Ishikawa (cell line): Measurements from ENCODE around the gene TCN2.

Experiments used
- CEBPB ChIP-seq: IDR thresholded peaks from 2 replicates; pipeline ENCODE4 v1.6.1; 2012
- CREB1 ChIP-seq: IDR thresholded peaks from 2 replicates; pipeline ENCODE4 v1.6.1; 2012; ENCODE audit warnings: low read depth
- EGR1 ChIP-seq: IDR thresholded peaks from 2 replicates; pipeline ENCODE4 v1.6.1; 2012
- EP300 ChIP-seq: IDR thresholded peaks from 2 replicates; pipeline ENCODE4 v1.6.1; 2012; ENCODE audit warnings: borderline replicate concordance
- FOXM1 ChIP-seq: IDR thresholded peaks from 2 replicates; pipeline ENCODE4 v1.6.1; 2012; ENCODE audit warnings: low read depth, borderline replicate concordance
- MAX ChIP-seq: IDR thresholded peaks from 2 replicates; pipeline ENCODE4 v1.6.1; 2012
- NFIC ChIP-seq: IDR thresholded peaks from 2 replicates; pipeline ENCODE4 v1.6.1; 2012
- RAD21 ChIP-seq: IDR thresholded peaks from 2 replicates; pipeline ENCODE4 v1.6.1; 2012; ENCODE audit warnings: low read depth
- TAF1 ChIP-seq: IDR thresholded peaks from 2 replicates; pipeline ENCODE4 v1.6.1; 2012; ENCODE audit warnings: low read depth, mild to moderate bottlenecking
- TCF12 ChIP-seq: IDR thresholded peaks from 2 replicates; pipeline ENCODE4 v1.6.1; 2012; ENCODE audit warnings: low read depth
- TEAD4 ChIP-seq: IDR thresholded peaks from 2 replicates; pipeline ENCODE4 v1.6.1; 2012
- YY1 ChIP-seq: IDR thresholded peaks from 2 replicates; pipeline ENCODE4 v1.6.1; 2012; ENCODE audit warnings: low read depth
- ZBTB7A ChIP-seq: IDR thresholded peaks from 2 replicates; pipeline ENCODE4 v1.6.1; 2012; ENCODE audit warnings: low read depth
- TF ChIP-seq, protein P1 (sequence below): IDR thresholded peaks from 2 replicates; pipeline ENCODE4 v1.6.1; 2012
- TF ChIP-seq, protein P2 (sequence below): IDR thresholded peaks from 2 replicates; pipeline ENCODE4 v1.6.1; 2012; ENCODE audit warnings: low read depth, mild to moderate bottlenecking

Gene TCN2

DNA sequence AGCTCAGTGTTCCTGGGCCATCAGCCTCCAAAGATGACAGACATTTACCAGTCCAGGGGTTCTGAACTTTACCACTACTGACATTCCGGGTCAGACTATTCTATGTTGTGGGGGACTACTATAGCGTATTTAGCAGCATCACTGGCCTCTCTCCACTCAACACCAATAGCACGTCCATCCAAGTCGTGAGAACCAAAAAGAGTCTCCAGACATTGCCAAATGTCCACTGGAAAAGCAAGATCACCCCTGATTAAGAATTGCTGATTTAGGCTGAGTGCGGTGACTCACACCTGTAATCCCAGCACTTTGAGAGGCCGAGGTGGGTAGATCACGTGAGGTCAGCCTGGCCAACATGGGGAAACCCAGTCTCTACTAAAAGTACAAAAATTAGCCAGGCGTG lies 20.6 kb upstream of the TCN2 start:
- TF ChIP-seq EGR1 (no peak), TEAD4 (no peak), TAF1 (no peak), FOXM1 (no peak), MAX (no peak), CREB1 (no peak), RAD21 (no peak), EP300 (no peak), NFIC (no peak)
- TF ChIP-seq, protein P1, sequence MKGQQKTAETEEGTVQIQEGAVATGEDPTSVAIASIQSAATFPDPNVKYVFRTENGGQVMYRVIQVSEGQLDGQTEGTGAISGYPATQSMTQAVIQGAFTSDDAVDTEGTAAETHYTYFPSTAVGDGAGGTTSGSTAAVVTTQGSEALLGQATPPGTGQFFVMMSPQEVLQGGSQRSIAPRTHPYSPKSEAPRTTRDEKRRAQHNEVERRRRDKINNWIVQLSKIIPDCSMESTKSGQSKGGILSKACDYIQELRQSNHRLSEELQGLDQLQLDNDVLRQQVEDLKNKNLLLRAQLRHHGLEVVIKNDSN, result no peak

DNA sequence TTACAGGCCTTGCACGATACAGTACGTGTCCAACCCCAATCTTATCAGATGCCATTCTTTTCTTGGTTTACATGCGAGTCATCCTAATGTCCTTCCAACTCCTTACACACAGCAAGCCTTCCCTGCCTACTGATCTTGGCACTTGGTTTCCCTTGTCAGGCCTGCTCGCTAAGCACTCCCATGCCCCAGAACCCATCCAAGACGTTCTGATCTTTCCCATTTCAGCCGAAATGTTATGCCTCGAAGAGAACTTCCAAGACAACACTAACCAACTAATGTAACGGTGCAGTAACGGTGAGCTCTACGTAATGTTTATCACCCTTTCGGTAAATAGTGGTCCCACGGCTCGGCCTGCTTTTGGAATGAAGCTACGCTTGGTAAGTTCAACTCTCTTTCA lies 15.8 kb upstream of the TCN2 start:
- TF ChIP-seq NFIC, result no peak
- no peak for TF ChIP-seq TAF1
- TF ChIP-seq, protein P1, result no peak
- TF ChIP-seq RAD21, result no peak
- no peak for TF ChIP-seq CREB1

GRCh38 chr22:30591588-30592359 lies 15.2 kb upstream of the TCN2 start, which contains the start of gene PES1:
PES1 (minus strand) TSS chr22:30591910; CDS start chr22:30591833, 77 bp downstream.
- 0 out of 2 replicates have a peak, but pooled peaks have one; percentile 42 for TF ChIP-seq EGR1
- TF ChIP-seq MAX, result peak; percentile 98
- TF ChIP-seq YY1, result peak; percentile 52; the same call in 1 of the 2 replicates
- TF ChIP-seq NFIC, result peak; percentile 9; the same call in 1 of the 2 replicates
- TF ChIP-seq FOXM1, result peak; percentile 63; the same call in 1 of the 2 replicates
- TF ChIP-seq TEAD4, result peak; percentile 7; the same call in 1 of the 2 replicates
- peak; percentile 56 for TF ChIP-seq TAF1
- TF ChIP-seq EP300, result peak; percentile 32; the same call in 1 of the 2 replicates
- no peak for TF ChIP-seq ZBTB7A
- TF ChIP-seq, protein P1, result peak; percentile 90
- no peak for TF ChIP-seq RAD21
- 0 out of 2 replicates have a peak, but pooled peaks have one; percentile 60 for TF ChIP-seq TCF12
- TF ChIP-seq CEBPB, result 0 out of 2 replicates have a peak, but pooled peaks have one; percentile 12
- TF ChIP-seq, protein P2, sequence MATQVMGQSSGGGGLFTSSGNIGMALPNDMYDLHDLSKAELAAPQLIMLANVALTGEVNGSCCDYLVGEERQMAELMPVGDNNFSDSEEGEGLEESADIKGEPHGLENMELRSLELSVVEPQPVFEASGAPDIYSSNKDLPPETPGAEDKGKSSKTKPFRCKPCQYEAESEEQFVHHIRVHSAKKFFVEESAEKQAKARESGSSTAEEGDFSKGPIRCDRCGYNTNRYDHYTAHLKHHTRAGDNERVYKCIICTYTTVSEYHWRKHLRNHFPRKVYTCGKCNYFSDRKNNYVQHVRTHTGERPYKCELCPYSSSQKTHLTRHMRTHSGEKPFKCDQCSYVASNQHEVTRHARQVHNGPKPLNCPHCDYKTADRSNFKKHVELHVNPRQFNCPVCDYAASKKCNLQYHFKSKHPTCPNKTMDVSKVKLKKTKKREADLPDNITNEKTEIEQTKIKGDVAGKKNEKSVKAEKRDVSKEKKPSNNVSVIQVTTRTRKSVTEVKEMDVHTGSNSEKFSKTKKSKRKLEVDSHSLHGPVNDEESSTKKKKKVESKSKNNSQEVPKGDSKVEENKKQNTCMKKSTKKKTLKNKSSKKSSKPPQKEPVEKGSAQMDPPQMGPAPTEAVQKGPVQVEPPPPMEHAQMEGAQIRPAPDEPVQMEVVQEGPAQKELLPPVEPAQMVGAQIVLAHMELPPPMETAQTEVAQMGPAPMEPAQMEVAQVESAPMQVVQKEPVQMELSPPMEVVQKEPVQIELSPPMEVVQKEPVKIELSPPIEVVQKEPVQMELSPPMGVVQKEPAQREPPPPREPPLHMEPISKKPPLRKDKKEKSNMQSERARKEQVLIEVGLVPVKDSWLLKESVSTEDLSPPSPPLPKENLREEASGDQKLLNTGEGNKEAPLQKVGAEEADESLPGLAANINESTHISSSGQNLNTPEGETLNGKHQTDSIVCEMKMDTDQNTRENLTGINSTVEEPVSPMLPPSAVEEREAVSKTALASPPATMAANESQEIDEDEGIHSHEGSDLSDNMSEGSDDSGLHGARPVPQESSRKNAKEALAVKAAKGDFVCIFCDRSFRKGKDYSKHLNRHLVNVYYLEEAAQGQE, result no peak
- TF ChIP-seq CREB1, result peak; percentile 97

DNA sequence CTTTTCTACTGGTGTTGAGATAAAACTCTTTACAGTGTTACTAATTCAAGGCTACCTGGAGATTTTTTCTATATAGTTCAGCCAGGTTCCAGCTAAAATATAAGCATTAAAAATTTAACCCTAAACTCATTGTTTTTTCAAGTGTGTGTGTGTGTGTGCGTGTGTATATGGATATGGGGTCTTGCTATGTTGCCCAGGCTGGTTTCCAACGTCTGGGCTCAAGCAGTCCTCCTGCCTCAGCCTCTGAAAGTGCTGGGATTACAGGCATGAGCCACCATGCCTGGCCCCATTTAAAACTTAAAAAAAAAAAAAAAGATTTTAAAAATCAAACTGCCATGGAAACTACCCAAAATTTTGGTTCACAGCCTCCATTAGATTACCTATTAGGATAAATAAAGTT lies 10.8 kb upstream of the TCN2 start:
- TF ChIP-seq EP300 (no peak), YY1 (no peak), EGR1 (no peak), FOXM1 (no peak), CEBPB (no peak)

GRCh38 chr22:30596886-30597285 lies 10.1 kb upstream of the TCN2 start:
- no peak for TF ChIP-seq CREB1
- no peak for TF ChIP-seq YY1
- TF ChIP-seq CEBPB, result no peak
- no peak for TF ChIP-seq RAD21
- no peak for TF ChIP-seq TAF1

DNA sequence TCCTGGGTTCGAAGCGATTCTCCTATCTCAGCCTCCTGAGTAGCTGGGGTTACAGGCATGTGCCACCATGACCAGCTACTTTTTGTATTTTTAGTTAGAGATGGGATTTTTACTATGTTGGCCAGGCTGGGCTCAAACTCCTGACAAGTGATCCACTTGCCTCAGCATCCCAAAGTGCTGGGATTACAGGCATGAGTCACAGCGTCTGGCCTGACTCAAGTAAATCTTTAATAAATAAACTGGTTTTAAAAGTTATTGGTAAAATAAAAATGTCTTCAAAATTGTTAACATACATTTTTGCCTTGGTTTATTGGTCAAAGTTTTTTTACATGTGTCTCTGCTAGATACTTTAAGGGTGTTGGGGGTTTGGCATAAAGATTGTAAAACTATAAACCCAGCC lies 8.0 kb upstream of the TCN2 start:
- TF ChIP-seq, protein P2, result no peak
- TF ChIP-seq, protein P1, result no peak
- TF ChIP-seq TAF1, result no peak
